Astrocyte (in vitro differentiated cells and primary cell): ENCODE results near the gene BCAN. TPM values are rescaled to one million over a fixed set of nuclear protein-coding genes. Genes with fewer than 3 reads are reported as not detected.

Experiments
- DNase-seq: peaks from one replicate; pipeline ENCODE4 v3.0.0-alpha.2; 2010; ENCODE audit warnings: low read depth
- FAIRE-seq: peaks from 2 replicates; lab custom pipeline; 2011; peaks lifted over from hg19 to GRCh38; lab: Jason Lieb, UNC
- H2AFZ ChIP-seq: 2 replicates; pipeline ENCODE4 v1.6.0; 2012; ENCODE audit warnings: low read depth, low read length, inconsistent platforms
- H3K27ac ChIP-seq: 2 replicates; pipeline ENCODE4 v1.5.1; 2011; ENCODE audit warnings: low read depth, low read length, inconsistent platforms
- H3K27me3 ChIP-seq: 2 replicates; pipeline ENCODE4 v1.6.0; 2011; ENCODE audit warnings: low read length, inconsistent platforms; ENCODE audit not compliant: insufficient read depth
- H3K36me3 ChIP-seq: 2 replicates; pipeline ENCODE4 v1.5.1; 2011; ENCODE audit warnings: low read length, inconsistent platforms; ENCODE audit not compliant: insufficient read depth
- H3K4me1 ChIP-seq: 2 replicates; pipeline ENCODE4 v1.5.1; 2011; ENCODE audit warnings: low read length, inconsistent platforms; ENCODE audit not compliant: insufficient read depth
- H3K4me2 ChIP-seq: 2 replicates; pipeline ENCODE4 v1.6.0; 2012; ENCODE audit warnings: low read length, inconsistent platforms
- H3K4me3 ChIP-seq: 2 replicates; pipeline ENCODE4 v1.5.1; 2011; ENCODE audit warnings: low read depth, mild to moderate bottlenecking, low read length, inconsistent platforms; ENCODE audit not compliant: insufficient read depth
- H3K79me2 ChIP-seq: 2 replicates; pipeline ENCODE4 v1.6.0; 2012; ENCODE audit warnings: mild to moderate bottlenecking, low read length, inconsistent platforms; ENCODE audit not compliant: insufficient read depth
- H3K9ac ChIP-seq: 2 replicates; pipeline ENCODE4 v1.6.0; 2012; ENCODE audit warnings: mild to moderate bottlenecking, low read length, inconsistent platforms
- H3K9me3 ChIP-seq: 2 replicates; pipeline ENCODE4 v1.5.1; 2012; ENCODE audit warnings: low read depth, mild to moderate bottlenecking, low read length, inconsistent platforms; ENCODE audit not compliant: insufficient read depth
- H4K20me1 ChIP-seq: 2 replicates; pipeline ENCODE4 v1.6.0; 2012; ENCODE audit warnings: low read length, inconsistent platforms; ENCODE audit not compliant: insufficient read depth
- H3K27ac Mint-ChIP-seq: one replicate; pipeline ENCODE4 v1.8.0; 2021; ENCODE audit warnings: mild to moderate bottlenecking, mixed read lengths; ENCODE audit not compliant: unreplicated experiment
- H3K27me3 Mint-ChIP-seq: one replicate; pipeline ENCODE4 v1.8.0; 2021; ENCODE audit warnings: low read depth, mixed read lengths; ENCODE audit not compliant: unreplicated experiment
- H3K36me3 Mint-ChIP-seq: one replicate; pipeline ENCODE4 v1.8.0; 2021; ENCODE audit warnings: low read depth, mixed read lengths; ENCODE audit not compliant: unreplicated experiment
- H3K4me1 Mint-ChIP-seq: one replicate; pipeline ENCODE4 v1.8.0; 2021; ENCODE audit warnings: low read depth, mixed read lengths; ENCODE audit not compliant: unreplicated experiment
- H3K4me3 Mint-ChIP-seq: one replicate; pipeline ENCODE4 v1.8.0; 2021; ENCODE audit warnings: mild to moderate bottlenecking, moderate library complexity, mixed read lengths; ENCODE audit not compliant: unreplicated experiment
- H3K9me3 Mint-ChIP-seq: one replicate; pipeline ENCODE4 v1.8.0; 2021; ENCODE audit warnings: mild to moderate bottlenecking, mixed read lengths; ENCODE audit not compliant: unreplicated experiment
- CTCF ChIP-seq: IDR thresholded peaks from 2 replicates; pipeline ENCODE4 v1.5.1; 2011; ENCODE audit warnings: low read depth, mild to moderate bottlenecking, inconsistent platforms, low read length, moderate library complexity; ENCODE audit not compliant: insufficient read depth
- EZH2 ChIP-seq: IDR thresholded peaks from 2 replicates; pipeline ENCODE4 v1.6.1; 2012; ENCODE audit warnings: mild to moderate bottlenecking, low read length, inconsistent platforms; ENCODE audit not compliant: insufficient read depth
- total RNA-seq: library from RNA; stranded (reverse); gene quantifications from 2 replicates; pipeline ENCODE4 v1.2.1, GENCODE V29; 2021

Gene BCAN
- total RNA-seq, 1 donor from 2014 or later, result 0.41 TPM

GRCh38 chr1:156705918-156706656, 64.2 kb downstream of the BCAN start:
- Histone ChIP-seq H4K20me1 (no peaks in the 10 kb centered on the region), H3K9ac (peak overlapping the region; percentile 66), H3K27ac (no peak overlapping the region), H3K9me3 (no peaks in the 10 kb centered on the region), H3K36me3 (no peaks in the 10 kb centered on the region), H2AFZ (peak overlapping the region; percentile 58), H3K4me3 (peak overlapping the region; percentile 39), H3K4me1 (peaks cover 71% of the 10 kb centered on the region), H3K79me2 (no peaks in the 10 kb centered on the region), H3K27me3 (peaks cover 3% of the 10 kb centered on the region), H3K4me2 (peak overlapping the region; percentile 90)
- TF ChIP-seq EZH2 (no peak), CTCF (peak; percentile 50)
- no peaks in the 10 kb centered on the region for H3K27me3 Mint-ChIP-seq
- no peaks in the 10 kb centered on the region for H3K9me3 Mint-ChIP-seq
- DNase-seq, result no peak
- H3K4me1 Mint-ChIP-seq, result peaks cover 44% of the 10 kb centered on the region
- H3K4me3 Mint-ChIP-seq, result peak overlapping the region; percentile 88
- no peak for FAIRE-seq
- peaks cover 3% of the 10 kb centered on the region for H3K36me3 Mint-ChIP-seq
- H3K27ac Mint-ChIP-seq, result peak overlapping the region; percentile 93

- Histone ChIP-seq H3K36me3 (no peaks in the 10 kb centered on the region), H3K9me3 (no peaks in the 10 kb centered on the region), H2AFZ (peak overlapping the region; percentile 58), H3K4me2 (peak overlapping the region; percentile 90), H3K79me2 (no peaks in the 10 kb centered on the region), H3K27me3 (peaks cover 3% of the 10 kb centered on the region), H4K20me1 (no peaks in the 10 kb centered on the region), H3K4me3 (peak overlapping the region; percentile 39), H3K27ac (no peak overlapping the region), H3K9ac (peak overlapping the region; percentile 66), H3K4me1 (peaks cover 74% of the 10 kb centered on the region)
- Mint-ChIP-seq H3K27me3 (no peaks in the 10 kb centered on the region), H3K36me3 (peaks cover 2% of the 10 kb centered on the region), H3K4me3 (peak overlapping the region; percentile 88), H3K9me3 (no peaks in the 10 kb centered on the region), H3K4me1 (peaks cover 44% of the 10 kb centered on the region), H3K27ac (peak overlapping the region; percentile 97)
- no peak for FAIRE-seq
- no peak for DNase-seq
- TF ChIP-seq CTCF (no peak), EZH2 (no peak)
Measured at GRCh38 chr1:156706657-156707416, 64.9 kb downstream of the BCAN start.
